OCI-M2 (cell line): ENCODE measurements around the gene HNRNPF.

Experiments
- DNase-seq: peaks from one replicate; lab custom pipeline; 2025; ENCODE audit not compliant: unreplicated experiment; lab: John Stamatoyannopoulos, UW

HNRNPF gene

DNA sequence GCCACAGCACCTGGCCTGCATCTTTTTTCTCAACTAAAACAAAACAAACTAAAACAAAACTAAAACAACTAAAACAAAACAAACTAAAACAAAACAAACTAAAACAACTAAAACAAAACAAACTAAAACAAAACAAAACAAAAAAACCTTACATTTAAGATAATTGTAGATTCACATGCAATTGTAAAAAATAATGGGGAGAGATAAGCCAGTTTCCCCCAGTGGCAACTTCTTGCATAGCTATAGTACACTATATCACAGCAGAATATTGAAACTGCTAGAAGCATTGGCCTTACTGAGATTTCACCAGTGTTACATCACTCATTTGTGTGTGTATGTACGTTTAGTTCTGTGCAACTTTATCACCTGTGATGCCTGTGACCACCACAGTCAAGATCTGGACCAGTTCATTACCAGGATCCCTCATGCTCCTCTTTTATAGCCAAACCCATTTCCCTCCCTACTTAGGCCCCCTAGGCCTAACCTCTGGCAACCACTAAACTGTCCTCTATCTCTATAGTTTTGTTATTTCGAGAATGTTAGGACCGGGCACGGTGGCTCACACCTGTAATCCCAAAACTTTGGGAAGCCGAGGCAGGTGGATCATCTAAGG is 28.3 kb downstream of the HNRNPF start:
- no peak for DNase-seq

DNA sequence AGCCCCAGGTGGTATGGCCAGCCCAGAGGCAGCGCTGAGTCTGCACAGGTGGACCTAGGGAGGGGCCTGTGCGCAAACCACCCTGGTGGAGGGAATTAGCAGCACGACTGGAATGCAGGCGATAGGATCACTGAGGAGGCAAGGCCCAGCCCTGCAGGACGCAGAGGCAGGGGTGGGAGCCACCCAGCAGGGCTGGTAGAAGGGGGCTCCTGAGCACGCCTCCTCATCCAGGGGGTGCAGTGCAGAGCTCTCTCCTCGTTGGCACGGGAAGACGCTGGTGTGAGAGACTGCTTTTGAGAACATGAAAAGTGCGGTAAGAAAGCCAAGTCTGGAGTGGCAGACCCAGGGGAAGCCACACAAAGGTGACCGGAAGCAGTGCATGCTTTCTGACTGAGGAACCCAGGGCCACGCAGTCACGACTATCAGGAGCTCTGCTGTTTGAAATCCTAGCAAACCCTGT is 31.5 kb downstream of the HNRNPF start:
- no peak for DNase-seq

DNA sequence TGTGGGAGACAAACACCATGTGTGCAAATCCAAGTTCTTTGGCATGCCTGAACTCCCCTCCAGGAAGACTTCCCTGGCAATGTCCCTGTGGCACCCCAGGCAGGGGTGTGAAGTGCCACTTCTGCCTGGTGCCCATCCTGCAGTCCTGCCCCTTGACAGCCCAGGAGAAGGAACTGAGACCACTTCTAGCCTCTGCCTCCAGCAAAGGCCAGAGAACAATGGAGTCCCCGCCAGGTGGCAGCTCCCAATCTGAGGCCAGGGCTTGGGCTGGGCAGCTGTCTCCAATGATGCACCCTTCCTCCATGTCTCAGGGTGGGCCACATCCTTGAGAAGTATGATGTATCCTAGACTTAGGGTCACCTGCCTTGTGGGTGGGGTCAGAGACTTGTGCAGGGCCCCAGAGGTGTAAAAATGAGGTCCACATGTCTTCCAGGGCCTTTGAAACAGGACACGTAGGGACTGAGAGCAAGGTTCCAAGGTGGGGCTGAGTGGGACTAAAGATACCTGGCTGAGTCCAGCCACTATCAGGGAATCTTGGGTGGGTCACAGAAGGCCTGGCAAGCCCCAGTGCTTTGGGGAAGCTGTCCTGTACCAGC is 32.1 kb downstream of the HNRNPF start:
- DNase-seq, result no peak

DNA sequence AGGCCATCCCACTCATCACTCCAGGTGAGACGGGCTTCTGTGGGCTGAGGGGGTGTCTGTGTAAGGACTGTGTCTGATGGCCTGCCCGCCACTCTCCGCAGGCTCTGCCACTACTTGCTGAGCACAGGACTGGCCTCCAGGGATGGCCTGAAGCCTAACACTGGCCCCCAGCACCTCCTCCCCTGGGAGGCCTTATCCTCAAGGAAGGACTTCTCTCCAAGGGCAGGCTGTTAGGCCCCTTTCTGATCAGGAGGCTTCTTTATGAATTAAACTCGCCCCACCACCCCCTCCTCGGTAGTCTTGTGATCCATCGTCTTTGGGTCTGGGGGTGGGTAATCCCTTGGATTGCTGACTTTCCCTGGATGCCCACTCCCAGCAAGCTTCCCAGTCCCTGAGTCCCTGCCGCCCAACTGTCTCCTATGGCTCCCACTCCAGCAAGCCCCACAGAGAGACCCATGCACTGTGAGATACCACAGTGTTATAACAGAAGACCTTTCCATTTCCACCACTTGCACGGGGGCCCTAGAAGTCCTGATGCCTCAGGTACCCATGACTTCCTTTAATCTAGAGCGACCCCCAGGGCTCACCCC is 32.8 kb downstream of the HNRNPF start:
- DNase-seq, result no peak

DNA sequence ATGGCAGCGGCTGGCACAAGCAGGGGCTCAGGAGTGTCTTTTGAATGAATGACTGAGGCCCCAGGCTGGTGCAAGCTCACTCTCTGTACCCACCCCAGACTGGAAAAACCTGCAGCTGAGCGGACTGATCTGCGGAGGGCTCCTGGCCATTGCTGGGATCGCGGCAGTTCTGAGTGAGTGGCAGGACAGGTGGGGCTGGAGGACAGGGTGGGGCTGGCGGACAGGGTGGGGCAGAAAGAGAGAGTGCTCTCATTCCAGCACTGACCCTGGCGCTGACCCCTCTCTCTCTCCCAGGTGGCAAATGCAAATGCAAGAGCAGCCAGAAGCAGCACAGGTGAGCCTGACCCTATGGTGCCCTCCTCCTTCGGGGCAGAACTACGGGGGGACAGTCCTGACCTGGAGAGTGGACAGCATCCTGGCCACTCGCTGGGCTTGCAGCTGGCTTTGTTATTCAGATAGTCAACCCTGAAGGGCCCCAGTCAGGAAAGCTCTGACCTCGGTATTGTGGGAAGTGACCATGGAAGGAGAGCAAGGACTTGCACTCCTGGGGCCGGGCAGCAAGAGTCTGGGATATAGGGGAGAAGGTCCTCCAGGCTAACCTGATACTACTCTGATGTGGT is 33.5 kb downstream of the HNRNPF start:
- no peak for DNase-seq

DNA sequence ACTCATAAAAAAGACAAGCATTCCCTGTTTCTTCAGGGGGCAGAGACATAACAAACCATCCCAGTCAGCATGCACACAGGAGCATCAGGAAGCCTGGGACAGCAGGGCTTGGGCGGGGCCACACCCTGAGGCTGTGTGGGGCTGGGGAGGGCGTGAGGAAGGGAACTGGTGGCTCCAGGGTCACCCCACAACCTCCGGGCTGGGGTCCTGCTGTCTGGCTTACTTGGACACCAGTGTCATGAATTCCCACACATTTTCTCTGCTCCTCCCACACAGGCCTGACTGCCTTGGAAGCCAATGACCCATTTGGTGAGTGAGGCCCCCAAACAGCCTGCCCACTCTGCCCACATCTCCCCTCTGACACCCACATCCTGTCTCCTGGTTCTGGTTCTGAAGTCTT is 34.8 kb downstream of the HNRNPF start:
- no peak for DNase-seq

DNA sequence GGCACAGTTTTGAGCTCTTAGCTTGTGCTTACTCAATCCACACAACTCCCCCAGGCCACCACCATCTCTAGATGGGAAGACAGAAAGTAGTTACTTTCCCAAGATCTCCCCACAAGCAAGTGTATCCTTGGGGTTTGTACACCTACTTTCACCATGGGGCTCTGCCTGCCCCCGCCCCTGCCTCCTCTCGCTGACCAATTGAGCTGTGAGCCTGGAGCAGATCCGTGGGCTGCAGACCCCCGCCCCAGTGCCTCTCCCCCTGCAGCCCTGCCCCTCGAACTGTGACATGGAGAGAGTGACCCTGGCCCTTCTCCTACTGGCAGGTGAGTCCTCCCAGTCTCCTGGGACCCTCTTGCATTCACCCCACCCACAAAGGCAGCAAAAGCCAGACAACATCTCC is 35.5 kb downstream of the HNRNPF start:
- DNase-seq, result no peak

DNA sequence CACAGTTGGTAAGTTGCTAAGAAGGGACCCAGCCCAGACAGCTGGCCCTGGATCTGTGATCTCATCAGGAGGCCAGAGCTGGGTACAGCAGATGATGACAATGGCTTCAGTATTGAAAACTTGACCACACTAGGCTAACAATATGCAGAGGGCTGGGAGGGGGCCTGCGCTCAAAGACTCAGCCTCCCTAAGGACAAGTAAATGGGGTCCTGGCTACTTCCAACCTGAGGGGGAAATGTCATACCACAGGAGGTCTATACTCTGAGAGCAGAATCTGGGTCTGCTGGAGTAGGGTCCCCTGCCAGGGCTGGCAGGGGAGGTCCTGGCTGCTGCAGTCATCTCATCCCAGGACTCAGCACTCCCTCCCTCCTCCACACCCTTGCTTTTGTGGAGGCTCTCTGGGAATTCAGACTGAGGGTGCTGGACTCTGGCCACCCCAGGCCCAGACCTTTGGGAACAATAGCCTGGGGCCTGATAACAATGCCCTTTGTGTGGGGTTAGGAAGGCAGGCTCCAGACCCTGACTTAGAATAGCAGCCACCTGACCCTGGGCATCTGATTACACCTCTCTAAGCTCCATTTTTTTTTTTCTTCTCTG is 36.1 kb downstream of the HNRNPF start:
- no peak for DNase-seq

DNA sequence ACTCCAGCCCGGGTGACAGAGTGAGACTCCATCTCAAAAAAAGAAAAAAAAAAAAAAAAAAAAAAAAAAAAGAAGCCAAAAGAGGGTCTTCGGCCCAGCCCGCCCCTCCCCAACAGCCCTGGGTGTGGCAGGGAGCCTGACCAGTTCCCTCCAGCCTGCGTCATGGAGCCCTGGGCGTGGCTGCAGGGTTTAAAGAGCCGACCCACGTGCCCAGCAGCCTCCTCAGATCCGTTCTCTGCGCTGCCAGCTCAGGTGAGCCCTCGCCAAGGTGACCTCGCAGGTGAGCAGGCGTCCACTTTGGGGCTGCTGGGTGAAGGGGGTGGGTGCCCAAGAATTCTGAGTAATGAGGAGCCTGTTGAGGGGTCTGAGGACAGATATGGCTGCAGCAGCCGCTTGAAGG is 37.6 kb downstream of the HNRNPF start, which contains the start of gene FXYD4:
Gene FXYD4 (plus strand): TSS at position 219 of the 400 bp plus-strand sequence. CDS start 2,111 bp downstream, outside the sequence.
- DNase-seq, result no peak

DNA sequence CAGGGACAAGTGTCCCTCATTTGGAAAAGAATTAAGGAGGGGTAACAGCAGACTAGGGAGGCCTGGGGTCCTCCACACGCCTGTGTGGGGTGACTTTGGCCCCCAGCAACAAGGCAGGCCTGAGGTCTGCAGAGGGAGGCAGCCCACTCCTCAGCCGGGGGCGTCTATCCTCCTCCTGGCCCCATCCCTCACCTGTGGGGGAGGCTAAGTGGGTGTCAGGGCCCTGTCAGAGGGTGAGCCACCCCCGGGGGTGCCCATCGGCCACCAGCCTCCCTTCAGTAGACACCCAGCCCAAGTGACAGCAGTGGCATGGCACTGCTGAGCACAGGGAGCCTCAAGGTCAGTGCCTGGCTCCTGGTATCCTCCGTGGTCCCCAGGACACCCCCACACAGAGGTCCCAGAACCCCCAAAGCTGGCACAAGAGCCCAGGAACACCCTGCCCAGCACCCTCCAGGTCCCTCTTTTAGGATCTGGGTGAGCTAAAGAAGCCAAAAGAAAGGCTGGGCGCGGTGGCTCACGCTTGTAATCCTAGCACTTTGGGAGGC is 38.2 kb downstream of the HNRNPF start:
- DNase-seq, result no peak

DNA sequence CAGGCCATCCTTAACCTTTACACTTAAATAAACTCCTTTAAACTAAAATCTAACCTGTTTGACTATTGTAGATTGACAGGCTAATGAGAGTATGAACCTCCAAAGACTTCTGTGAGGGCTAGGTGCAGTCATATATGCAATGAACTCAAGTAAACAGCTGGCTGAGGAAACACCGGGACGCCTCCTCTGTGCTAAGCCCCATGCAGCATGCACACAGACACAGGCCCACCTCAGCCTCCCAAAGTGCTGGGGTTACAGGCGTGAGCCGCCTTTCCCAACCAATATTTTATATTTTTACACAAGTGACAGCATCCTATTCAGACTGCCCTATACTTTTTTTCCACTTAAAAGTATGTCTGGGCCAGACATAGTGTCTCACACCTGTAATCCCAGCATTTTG is 39.1 kb downstream of the HNRNPF start:
- DNase-seq, result no peak

DNA sequence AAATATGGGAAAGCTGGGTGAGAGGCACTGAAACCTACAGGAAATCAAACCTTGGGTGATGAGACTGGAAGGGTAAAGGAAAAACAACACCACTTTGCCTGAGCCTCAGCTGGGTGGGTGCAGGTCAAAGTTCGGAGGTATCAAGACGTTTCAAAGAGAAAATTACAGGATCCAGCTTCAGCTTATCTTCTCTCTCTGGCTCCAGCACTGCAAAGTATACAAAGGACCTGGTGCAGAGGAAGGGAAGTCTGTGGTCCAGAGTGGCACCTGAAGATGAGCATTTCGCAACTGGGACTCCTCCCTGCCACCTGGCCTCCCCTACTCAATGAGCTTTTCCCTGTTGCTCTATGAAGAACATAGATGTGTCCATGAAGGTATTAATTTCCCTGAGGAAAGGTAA is 44.0 kb downstream of the HNRNPF start:
- DNase-seq, result no peak

DNA sequence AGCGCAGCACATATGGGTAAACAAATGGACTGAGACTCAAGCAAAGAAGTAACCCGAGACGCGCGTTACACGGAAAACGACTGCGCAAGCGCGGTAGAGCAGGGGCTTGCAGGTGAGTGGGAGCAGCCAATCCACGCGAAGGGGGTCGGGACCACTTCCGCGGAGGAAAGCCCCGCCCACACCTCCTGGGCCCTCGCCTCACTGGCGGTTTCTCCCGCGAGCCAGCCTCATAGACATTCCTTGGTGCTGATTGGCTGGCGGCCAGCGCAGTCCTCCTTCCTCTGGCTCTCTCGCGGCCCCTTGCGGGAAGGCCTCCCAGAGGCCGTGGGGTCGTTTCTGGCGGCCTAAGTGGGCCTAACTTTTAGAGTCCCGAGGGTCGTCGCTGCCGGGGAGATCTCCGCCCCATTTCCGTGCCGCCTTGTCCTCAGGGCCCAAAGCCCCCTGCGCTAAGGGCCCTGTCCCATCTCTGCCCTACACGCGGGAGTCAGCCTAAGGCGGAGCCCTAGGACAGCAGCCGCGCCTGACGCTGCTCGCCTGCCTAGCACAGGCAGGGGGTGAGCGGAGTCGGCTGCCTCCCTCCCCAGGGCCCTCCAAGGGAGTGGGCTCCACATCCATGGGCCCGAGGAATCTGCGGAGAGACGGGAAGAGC is 46.7 kb downstream of the HNRNPF start:
- no peak for DNase-seq

DNA sequence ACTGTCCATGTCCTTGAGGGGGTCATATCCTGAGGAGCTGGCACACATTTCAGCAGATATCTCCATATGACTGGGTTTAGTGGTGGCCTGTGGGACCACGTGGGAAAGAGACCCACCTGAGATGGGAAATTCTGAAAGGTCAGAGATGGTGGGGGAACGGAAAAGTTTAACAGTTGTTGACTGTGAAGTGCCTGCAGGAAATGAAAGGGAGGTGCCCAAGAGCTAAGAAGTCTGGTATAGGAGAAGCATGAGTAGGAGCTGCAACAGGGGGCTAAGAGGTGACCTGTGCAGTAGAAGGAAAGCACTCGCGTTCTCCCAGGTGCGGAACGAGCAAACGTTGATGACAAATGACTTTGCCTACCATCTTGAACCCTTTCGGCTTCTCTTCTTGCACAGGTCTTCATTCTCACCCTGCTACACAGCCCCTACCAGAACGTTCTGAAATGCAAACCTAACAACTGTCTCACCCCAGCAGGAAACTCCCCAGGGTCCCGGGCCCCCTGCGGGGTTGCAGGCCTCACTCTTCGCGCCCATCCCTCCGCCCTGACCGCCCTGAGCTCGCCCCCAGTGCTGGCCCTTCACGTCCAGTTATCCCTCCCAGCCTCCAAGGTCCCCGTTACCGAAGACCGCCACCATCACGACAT is 47.3 kb downstream of the HNRNPF start:
- DNase-seq, result no peak

DNA sequence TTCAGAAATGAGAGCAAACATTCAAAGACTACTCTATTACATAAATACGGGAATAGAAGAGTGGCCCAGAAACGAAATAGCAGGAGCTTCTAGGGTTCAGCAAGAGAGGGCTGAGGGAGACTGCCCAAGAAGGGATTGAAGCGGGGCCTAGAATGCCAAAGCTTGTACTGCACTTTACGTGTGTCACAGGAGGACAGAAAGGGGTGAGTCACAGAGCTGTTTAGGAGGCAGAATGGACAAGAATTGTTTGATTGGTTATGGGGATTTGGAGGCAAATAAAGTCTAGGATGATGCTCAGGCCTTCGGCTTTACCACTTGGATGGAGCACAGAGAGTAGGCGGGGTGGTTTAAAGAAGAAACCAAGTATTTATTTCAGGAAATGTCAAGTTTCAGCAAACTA is 48.9 kb downstream of the HNRNPF start:
- no peak for DNase-seq

DNA sequence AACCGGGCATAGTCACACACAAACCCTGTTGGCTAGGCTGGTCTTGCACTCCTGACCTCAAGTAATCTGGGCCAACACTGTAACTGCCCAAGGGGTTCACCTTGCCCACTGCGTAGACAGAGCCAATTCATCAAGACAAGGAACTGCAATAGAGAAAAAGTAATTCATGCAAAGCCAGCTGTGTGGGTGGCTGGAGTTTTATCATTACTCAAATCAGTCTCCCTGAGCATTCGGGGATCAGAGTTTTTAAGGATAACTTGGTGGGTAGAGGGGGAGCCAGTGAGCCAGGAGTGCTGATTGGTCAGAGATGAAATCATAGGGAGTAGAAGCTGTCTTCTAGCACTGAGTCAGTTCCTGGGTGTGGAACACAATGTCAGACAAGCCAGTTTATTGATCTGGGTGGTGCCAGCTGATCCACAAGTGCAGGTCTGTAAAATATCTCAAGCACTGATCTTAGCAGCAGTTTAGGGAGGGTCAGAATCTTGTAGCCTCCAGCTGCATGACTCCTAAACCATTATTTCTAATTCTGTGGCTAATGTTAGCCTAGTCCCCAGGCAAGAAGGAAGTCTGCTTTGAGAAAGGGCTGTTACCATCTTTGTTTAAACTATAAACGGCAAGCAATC is 53.1 kb downstream of the HNRNPF start:
- DNase-seq, result no peak

DNA sequence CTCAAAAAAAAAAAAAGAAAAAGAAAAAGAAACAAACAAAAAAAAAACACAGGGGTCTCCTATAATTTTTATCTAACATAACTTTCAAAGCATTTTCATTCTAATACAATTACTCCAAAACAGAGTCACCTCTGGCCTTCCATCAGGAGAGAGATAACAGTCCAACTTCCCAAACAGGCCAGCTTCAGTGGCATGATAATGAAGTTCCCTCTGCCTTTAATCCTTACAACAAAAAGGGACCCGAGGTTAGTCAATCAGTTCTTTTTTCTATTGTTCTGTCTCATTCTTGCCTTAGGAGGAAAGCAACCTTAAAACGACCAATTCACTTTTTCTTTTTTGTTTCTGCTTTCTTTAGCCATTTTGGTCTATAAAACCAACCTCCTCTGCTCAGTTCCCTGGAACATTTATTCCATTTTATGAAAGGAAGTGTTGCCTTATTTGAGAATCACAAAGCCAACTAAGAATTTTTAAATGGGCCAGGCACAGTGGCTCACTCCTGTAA is 54.1 kb downstream of the HNRNPF start:
- DNase-seq, result no peak

DNA sequence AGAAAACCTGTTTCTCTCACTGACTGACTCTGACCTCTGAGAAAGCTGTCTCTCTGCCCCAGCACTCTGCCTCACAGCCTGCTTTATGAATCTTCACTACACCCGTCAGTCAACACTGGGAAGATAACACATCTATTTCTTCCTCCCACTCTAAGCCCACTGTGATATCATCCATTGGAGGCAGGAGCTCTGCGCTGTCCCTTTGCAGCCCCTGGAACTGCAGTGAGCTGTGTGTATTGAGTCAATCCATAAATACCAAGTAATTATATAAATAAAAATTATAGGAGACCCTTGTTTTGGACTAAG is 54.7 kb downstream of the HNRNPF start:
- DNase-seq, result no peak

DNA sequence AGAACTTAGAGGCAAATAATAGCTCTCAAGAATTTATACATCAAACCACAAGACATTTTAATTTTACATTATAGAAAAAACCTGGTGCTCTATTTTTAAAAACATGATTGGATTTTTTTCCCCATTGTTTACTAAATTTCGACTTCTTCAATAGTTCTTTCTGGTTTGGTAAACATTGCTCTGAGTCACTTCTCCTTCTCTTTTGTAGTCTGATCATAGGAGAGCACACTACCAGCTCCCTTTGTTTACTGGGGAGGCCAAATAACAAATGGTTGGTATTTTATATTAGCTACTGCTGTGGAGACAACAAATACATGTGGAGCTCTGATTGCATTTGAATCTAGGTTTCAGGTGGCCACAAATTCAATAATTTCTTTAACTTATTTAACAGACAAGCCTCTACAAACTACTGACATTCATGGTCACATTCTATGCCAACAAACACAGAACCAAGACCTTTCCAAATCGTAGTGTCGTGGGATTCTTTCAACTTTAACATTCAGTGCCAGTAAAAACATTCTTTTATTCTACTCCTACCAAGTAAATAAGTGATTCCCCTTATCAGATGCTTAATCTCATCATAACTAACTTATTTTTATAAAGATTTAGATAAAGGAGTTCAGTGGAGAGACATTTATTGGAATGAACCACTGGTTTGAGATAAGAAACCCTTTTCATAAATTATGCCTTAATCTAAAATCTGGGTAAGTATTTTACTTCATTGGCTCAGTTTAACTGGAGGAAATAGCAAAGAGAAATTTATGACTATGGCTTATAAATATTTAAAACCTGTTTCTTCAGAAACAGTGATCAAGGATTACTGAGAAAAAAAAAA is 55.3 kb downstream of the HNRNPF start:
- DNase-seq, result no peak
